Loucy (cell line): ENCODE data around the gene C3orf70.
"Not testable (repeated sequence)": the region's sequence is repeated elsewhere in the genome, so short reads cannot be mapped to it uniquely, and the experiment has no call there.

Experiments
- H2AFZ ChIP-seq: fragments of 200-600 bp; sonication (generic); 2 replicates; pipeline ENCODE4 v1.6.0; 2016; ENCODE audit warnings: antibody characterized with exemption, mild to moderate bottlenecking, low read length, moderate library complexity
- H3F3A ChIP-seq: fragments of 200-600 bp; 2 replicates; pipeline ENCODE4 v1.6.0; 2016; ENCODE audit warnings: antibody characterized with exemption, low read depth, mild to moderate bottlenecking
- H3K27me3 ChIP-seq: fragments of 200-600 bp; sonication (generic); 2 replicates; pipeline ENCODE4 v1.6.1; 2014; ENCODE audit warnings: low read length, mild to moderate bottlenecking; ENCODE audit not compliant: insufficient read depth, poor library complexity, severe bottlenecking
- H3K36me3 ChIP-seq: fragments of 200-600 bp; sonication (generic); 2 replicates; pipeline ENCODE4 v1.6.1; 2016; ENCODE audit warnings: low read length; ENCODE audit not compliant: insufficient read depth
- H3K4me1 ChIP-seq: fragments of 200-600 bp; sonication (generic); 2 replicates; pipeline ENCODE4 v1.5.1; 2014; ENCODE audit warnings: low read length, mild to moderate bottlenecking; ENCODE audit not compliant: insufficient read depth, poor library complexity, severe bottlenecking
- H3K4me2 ChIP-seq: fragments of 200-600 bp; sonication (generic); 2 replicates; pipeline ENCODE4 v1.6.0; 2014; ENCODE audit warnings: antibody characterized with exemption, low read length, low read depth, mild to moderate bottlenecking; ENCODE audit not compliant: poor library complexity, severe bottlenecking
- H3K4me3 ChIP-seq: fragments of 200-600 bp; sonication (generic); 2 replicates; pipeline ENCODE4 v1.5.1; 2014; ENCODE audit warnings: low read length, mild to moderate bottlenecking, mixed read lengths; ENCODE audit not compliant: poor library complexity, severe bottlenecking
- H3K79me2 ChIP-seq: fragments of 200-600 bp; sonication (generic); 2 replicates; pipeline ENCODE4 v1.6.1; 2014; ENCODE audit warnings: low read length; ENCODE audit not compliant: insufficient read depth
- H3K9ac ChIP-seq: fragments of 200-600 bp; sonication (generic); 2 replicates; pipeline ENCODE4 v1.6.0; 2014; ENCODE audit warnings: mild to moderate bottlenecking, low read depth, low read length, moderate library complexity; ENCODE audit not compliant: poor library complexity, severe bottlenecking
- H3K9me2 ChIP-seq: fragments of 200-600 bp; sonication (generic); replicated peaks from 2 replicates; pipeline ENCODE4 v1.6.1; 2016; ENCODE audit warnings: low read depth, low read length, mixed read lengths
- H3K9me3 ChIP-seq: fragments of 200-600 bp; sonication (generic); 2 replicates; pipeline ENCODE4 v1.6.1; 2014; ENCODE audit warnings: mild to moderate bottlenecking, antibody characterized with exemption, low read length, low read depth; ENCODE audit not compliant: insufficient read depth
- H4K20me1 ChIP-seq: fragments of 200-600 bp; sonication (generic); 2 replicates; pipeline ENCODE4 v1.6.0; 2014; ENCODE audit warnings: antibody characterized with exemption, low read length, mild to moderate bottlenecking; ENCODE audit not compliant: insufficient read depth, poor library complexity, severe bottlenecking
- CTCF ChIP-seq: fragments of 200-600 bp; sonication (generic); conservative IDR thresholded peaks from 2 replicates; pipeline ENCODE4 v1.5.1; 2014; ENCODE audit warnings: mild to moderate bottlenecking, antibody characterized with exemption, low read length
- EZH2phosphoT487 ChIP-seq: fragments of 200-600 bp; IDR thresholded peaks from 2 replicates; pipeline ENCODE4 v1.6.1; 2018; ENCODE audit warnings: antibody characterized with exemption, mild to moderate bottlenecking, moderate library complexity, borderline replicate concordance

C3orf70 gene

GRCh38 chr3:185112186-185112585 lies 40.7 kb downstream of the C3orf70 start:
- no peaks in the 10 kb centered on the region for H3K79me2 ChIP-seq
- no peak overlapping the region for H3K4me3 ChIP-seq
- H3K36me3 ChIP-seq, result no peaks in the 10 kb centered on the region
- no peak overlapping the region for H3K4me2 ChIP-seq
- H3F3A ChIP-seq, result no peaks in the 10 kb centered on the region
- no peaks in the 10 kb centered on the region for H3K4me1 ChIP-seq
- H3K9ac ChIP-seq, result no peak overlapping the region
- H4K20me1 ChIP-seq, result no peaks in the 10 kb centered on the region
- no peaks in the 10 kb centered on the region for H3K9me3 ChIP-seq
- no peak overlapping the region for H2AFZ ChIP-seq
- no peaks in the 10 kb centered on the region for H3K9me2 ChIP-seq
- TF ChIP-seq EZH2phosphoT487 (no peak), CTCF (no peak)
- H3K27me3 ChIP-seq, result no peaks in the 10 kb centered on the region

DNA sequence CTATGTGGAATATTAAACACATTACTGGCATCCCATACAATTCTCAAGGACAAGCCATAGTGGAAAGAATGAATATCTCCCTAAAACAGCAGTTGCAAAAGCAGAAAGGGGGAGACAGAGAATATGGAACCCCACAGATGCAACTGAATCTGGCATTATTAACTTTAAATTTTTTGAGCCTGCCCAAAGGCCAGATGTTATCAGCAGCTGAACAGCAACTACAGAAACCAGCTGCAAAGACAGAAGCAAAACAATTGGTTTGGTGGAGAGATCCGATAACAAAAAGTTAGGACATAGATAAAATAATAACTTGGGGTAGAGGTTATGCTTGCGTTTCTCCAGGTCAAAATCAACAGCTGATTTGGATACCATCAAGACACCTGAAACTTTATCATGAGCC lies 43.8 kb downstream of the C3orf70 start:
- H3K9me3 ChIP-seq, H3K9me2 ChIP-seq, H4K20me1 ChIP-seq, H3K36me3 ChIP-seq, H3K79me2 ChIP-seq, H3K4me2 ChIP-seq, H2AFZ ChIP-seq, H3K4me3 ChIP-seq, H3F3A ChIP-seq, H3K9ac ChIP-seq, H3K27me3 ChIP-seq, H3K4me1 ChIP-seq: not testable (repeated sequence)

- not testable (repeated sequence) for H3K4me2 ChIP-seq, H3K9me3 ChIP-seq, H3F3A ChIP-seq, H3K9ac ChIP-seq, H3K9me2 ChIP-seq, H3K79me2 ChIP-seq, H2AFZ ChIP-seq, H4K20me1 ChIP-seq, H3K36me3 ChIP-seq, H3K4me1 ChIP-seq, H3K27me3 ChIP-seq, H3K4me3 ChIP-seq
Measured at GRCh38 chr3:185106256-185106890, 46.5 kb downstream of the C3orf70 start.

- H3K4me3 ChIP-seq, result no peak overlapping the region
Measured at GRCh38 chr3:185103359-185104127, 49.3 kb downstream of the C3orf70 start.

More at GRCh38 chr3:185103359-185104127, 49.3 kb downstream of the C3orf70 start:
- Histone ChIP-seq H2AFZ (no peak overlapping the region), H3K27me3 (no peaks in the 10 kb centered on the region), H3K9me3 (peaks cover 5% of the 10 kb centered on the region; the same call in 1 of the 2 replicates), H3F3A (no peaks in the 10 kb centered on the region), H3K36me3 (no peaks in the 10 kb centered on the region), H3K4me2 (no peak overlapping the region), H3K9me2 (no peaks in the 10 kb centered on the region), H3K4me1 (no peaks in the 10 kb centered on the region), H3K9ac (no peak overlapping the region), H3K79me2 (no peaks in the 10 kb centered on the region), H4K20me1 (no peaks in the 10 kb centered on the region)
- TF ChIP-seq EZH2phosphoT487, result no peak
- TF ChIP-seq CTCF, result no peak
